ENCODE data around the gene SPATA32.

Gene SPATA32

DNA sequence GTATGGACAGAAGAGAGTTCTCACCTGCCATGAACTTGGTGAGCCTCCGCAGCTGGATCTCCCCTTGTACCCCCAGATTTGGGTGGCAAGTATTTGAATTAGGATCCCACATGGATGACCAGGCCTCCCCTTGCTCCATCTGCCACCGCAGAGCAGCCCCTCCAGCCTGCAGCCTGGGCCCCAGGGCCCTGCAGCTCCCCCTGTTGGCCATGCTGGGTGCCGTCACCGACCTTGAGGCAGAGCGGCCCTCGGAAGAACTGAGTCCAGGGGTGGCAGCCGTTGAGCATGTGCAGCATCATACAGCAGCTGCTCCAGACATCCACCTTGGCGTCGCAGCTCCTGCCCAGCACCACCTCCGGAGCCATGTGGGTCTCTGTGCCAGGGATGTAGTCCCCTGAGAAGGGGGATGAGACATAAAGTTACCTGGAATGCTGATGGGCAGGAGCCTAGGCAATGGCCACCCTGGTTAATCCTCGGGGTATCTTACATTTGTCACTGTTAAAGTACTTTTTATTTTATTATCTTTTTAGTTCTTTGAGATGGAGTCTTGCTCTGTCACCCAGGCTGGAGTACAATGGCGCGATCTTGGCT is 9.0 kb upstream of the SPATA32 start:
- no peaks in the 10 kb centered on the region for H3K79me2 ChIP-seq (ENCODE audit: insufficient read depth, low read depth)
- no peaks in the 10 kb centered on the region for H3K27me3 ChIP-seq (ENCODE audit: insufficient read depth, low read depth)
- peaks cover 16% of the 10 kb centered on the region for H3K4me1 ChIP-seq (ENCODE audit: low read depth, poor library complexity, severe bottlenecking)
- no peak overlapping the region for H3K27ac ChIP-seq
- no peak overlapping the region for H2AFZ ChIP-seq (ENCODE audit: low read depth)
- H3K36me3 ChIP-seq (ENCODE audit: insufficient read depth) = no peaks in the 10 kb centered on the region; the same call in 1 of the 2 replicates
- no peaks in the 10 kb centered on the region for H4K20me1 ChIP-seq (ENCODE audit: insufficient read depth)
- H3K4me3 ChIP-seq (IDR thresholded peaks at IDR 0.05; ENCODE audit: insufficient read depth, low read depth, low read length) = no peak overlapping the region
- TF ChIP-seq, protein P1, sequence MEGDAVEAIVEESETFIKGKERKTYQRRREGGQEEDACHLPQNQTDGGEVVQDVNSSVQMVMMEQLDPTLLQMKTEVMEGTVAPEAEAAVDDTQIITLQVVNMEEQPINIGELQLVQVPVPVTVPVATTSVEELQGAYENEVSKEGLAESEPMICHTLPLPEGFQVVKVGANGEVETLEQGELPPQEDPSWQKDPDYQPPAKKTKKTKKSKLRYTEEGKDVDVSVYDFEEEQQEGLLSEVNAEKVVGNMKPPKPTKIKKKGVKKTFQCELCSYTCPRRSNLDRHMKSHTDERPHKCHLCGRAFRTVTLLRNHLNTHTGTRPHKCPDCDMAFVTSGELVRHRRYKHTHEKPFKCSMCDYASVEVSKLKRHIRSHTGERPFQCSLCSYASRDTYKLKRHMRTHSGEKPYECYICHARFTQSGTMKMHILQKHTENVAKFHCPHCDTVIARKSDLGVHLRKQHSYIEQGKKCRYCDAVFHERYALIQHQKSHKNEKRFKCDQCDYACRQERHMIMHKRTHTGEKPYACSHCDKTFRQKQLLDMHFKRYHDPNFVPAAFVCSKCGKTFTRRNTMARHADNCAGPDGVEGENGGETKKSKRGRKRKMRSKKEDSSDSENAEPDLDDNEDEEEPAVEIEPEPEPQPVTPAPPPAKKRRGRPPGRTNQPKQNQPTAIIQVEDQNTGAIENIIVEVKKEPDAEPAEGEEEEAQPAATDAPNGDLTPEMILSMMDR (conservative IDR thresholded peaks at IDR 0.05; ENCODE audit: low read depth, low read length) = peak; percentile 80
- H3K4me2 ChIP-seq = no peak overlapping the region
- H3K9ac ChIP-seq = no peak overlapping the region

DNA sequence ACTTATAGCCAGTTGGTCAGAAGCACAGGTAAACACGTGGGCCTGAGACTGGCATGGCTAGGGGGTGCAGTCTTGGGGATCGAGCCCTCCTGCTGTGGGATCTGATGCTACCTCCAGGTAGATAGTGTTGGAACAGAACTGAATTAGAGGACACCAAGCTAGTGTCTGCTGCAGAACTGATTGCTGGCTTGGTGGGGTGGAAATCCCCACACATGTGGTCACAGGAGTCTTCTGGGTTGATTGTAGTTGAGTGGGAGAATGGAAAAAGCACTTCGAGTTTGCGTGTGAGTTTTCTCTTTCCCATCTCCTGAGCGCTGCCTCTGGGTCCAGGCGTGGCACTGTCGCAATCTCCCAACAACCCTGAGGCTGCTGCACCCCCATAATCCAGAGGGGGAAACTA is 8.0 kb upstream of the SPATA32 start:
- no peaks in the 10 kb centered on the region; the same call in 1 of the 2 replicates for H3K36me3 ChIP-seq (ENCODE audit: insufficient read depth)
- H3K4me2 ChIP-seq = no peak overlapping the region
- H3K27me3 ChIP-seq (ENCODE audit: insufficient read depth, low read depth) = no peaks in the 10 kb centered on the region
- no peak overlapping the region for H3K27ac ChIP-seq
- H2AFZ ChIP-seq (ENCODE audit: low read depth) = no peak overlapping the region
- H3K4me3 ChIP-seq (IDR thresholded peaks at IDR 0.05; ENCODE audit: insufficient read depth, low read depth, low read length) = no peak overlapping the region
- TF ChIP-seq, protein P1 (conservative IDR thresholded peaks at IDR 0.05; ENCODE audit: low read depth, low read length) = no peak
- H4K20me1 ChIP-seq (ENCODE audit: insufficient read depth) = no peaks in the 10 kb centered on the region
- no peaks in the 10 kb centered on the region for H3K79me2 ChIP-seq (ENCODE audit: insufficient read depth, low read depth)
- H3K9ac ChIP-seq = no peak overlapping the region
- peaks cover 16% of the 10 kb centered on the region for H3K4me1 ChIP-seq (ENCODE audit: low read depth, poor library complexity, severe bottlenecking)

DNA sequence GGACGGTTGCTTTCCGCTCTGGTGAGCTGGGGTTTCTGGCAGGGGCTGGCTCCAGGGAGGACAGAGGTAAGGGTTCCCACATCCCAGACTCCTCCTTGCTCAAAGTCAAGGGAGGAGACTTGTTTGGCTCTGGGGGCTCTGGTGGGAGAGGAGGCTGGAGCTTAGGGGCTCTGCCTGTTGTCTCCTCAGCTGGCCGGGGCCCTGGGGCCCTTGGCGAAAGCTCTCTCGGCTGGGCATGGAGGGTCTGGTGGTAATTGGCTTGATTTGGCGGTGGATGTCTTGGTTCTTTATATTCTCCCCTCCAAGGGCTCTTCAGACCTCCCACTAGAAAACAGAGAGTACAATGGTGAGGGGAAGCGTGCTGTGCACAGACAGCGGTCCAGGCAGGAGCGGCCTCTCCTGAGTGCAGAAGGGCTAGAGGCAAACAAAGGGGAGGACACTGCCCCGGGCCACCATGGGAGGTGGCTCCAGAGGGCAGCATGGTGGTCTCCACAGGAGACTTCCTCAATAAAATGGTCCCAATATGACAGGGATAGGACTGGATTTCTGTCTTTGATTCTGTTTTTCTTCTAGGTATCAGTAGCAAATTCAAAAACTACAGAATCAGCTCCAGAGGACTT is 5.7 kb upstream of the SPATA32 start:
- H3K9ac ChIP-seq = no peak overlapping the region
- H3K27ac ChIP-seq = no peak overlapping the region
- H3K4me1 ChIP-seq (ENCODE audit: low read depth, poor library complexity, severe bottlenecking) = peaks cover 20% of the 10 kb centered on the region
- no peak overlapping the region for H2AFZ ChIP-seq (ENCODE audit: low read depth)
- no peak overlapping the region for H3K4me3 ChIP-seq (IDR thresholded peaks at IDR 0.05; ENCODE audit: insufficient read depth, low read depth, low read length)
- no peak overlapping the region for H3K4me2 ChIP-seq
- no peaks in the 10 kb centered on the region for H3K79me2 ChIP-seq (ENCODE audit: insufficient read depth, low read depth)
- TF ChIP-seq, protein P1 (conservative IDR thresholded peaks at IDR 0.05; ENCODE audit: low read depth, low read length) = no peak
- H3K27me3 ChIP-seq (ENCODE audit: insufficient read depth, low read depth) = no peaks in the 10 kb centered on the region
- no peaks in the 10 kb centered on the region; the same call in 1 of the 2 replicates for H3K36me3 ChIP-seq (ENCODE audit: insufficient read depth)
- H4K20me1 ChIP-seq (ENCODE audit: insufficient read depth) = no peaks in the 10 kb centered on the region

DNA sequence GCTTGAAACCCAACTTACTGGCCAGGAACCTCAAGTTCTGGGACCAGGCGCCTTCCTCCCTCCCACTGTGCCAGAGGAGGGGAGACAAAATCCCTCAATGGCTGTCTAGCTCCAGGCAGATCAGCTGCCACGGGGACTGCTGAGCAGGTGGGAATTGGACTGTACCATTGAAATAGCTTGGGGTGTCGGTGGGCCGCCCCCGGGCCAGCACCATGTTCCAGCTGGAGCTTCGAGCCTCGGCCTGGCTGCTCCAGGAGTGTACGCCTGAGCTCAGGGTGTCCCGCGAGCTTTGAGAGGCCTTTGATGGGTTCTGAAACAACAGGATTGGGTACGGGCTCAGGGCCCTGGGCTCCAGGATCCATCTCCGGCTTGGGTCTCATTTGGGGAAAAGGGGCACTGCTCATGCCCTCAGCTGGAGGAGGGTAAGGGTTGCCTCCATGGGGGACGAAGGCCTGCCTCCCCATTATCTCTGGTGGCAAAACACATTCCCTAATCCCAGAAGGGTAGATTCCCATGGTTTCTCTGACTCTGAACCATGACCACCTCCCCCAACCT is 4.6 kb upstream of the SPATA32 start:
- H3K79me2 ChIP-seq (ENCODE audit: insufficient read depth, low read depth) = no peaks in the 10 kb centered on the region

More for the DNA sequence above, 4.6 kb upstream of the SPATA32 start:
- no peak overlapping the region for H3K4me3 ChIP-seq (IDR thresholded peaks at IDR 0.05; ENCODE audit: insufficient read depth, low read depth, low read length)
- H2AFZ ChIP-seq (ENCODE audit: low read depth) = no peak overlapping the region
- H3K9ac ChIP-seq = no peak overlapping the region
- H4K20me1 ChIP-seq (ENCODE audit: insufficient read depth) = no peaks in the 10 kb centered on the region
- H3K27me3 ChIP-seq (ENCODE audit: insufficient read depth, low read depth) = no peaks in the 10 kb centered on the region
- H3K36me3 ChIP-seq (ENCODE audit: insufficient read depth) = no peaks in the 10 kb centered on the region; the same call in 1 of the 2 replicates
- TF ChIP-seq, protein P1 (conservative IDR thresholded peaks at IDR 0.05; ENCODE audit: low read depth, low read length) = no peak
- H3K4me2 ChIP-seq = no peak overlapping the region
- H3K27ac ChIP-seq = no peak overlapping the region
- peaks cover 24% of the 10 kb centered on the region for H3K4me1 ChIP-seq (ENCODE audit: low read depth, poor library complexity, severe bottlenecking)
